HEK293 (cell line): ENCODE measurements around the gene PDIA5.

ENCODE experiments used
- CTCF ChIA-PET: fragments of 350-600 bp; formaldehyde crosslinking; extraction: SDS; loops from one replicate; lab custom pipeline; 2021; ENCODE audit warnings: antibody characterized with exemption; lab: Yijun Ruan, JAX
- POLR2A ChIA-PET: fragments of 300-600 bp; formaldehyde crosslinking; extraction: SDS; loops from one replicate; lab custom pipeline; 2020; ENCODE audit warnings: antibody characterized with exemption, inconsistent platforms; lab: Yijun Ruan, JAX
- H3K27ac ChIP-seq: fragments of 200-500 bp; sonication (Bioruptor generic); 2 replicates; pipeline ENCODE4 v1.5.1; 2014; ENCODE audit warnings: low read depth, low read length, control low read depth, inconsistent platforms; ENCODE audit errors: extremely low read depth
- H3K36me3 ChIP-seq, 2 experiments: fragments of 200-500 bp in 1 of 2; sonication (Bioruptor generic) in 1 of 2; 1 replicate in 1 of 2; 2 replicates in 1 of 2; pipeline ENCODE4 v1.5.1; 2014 to 2017; ENCODE audit warnings: inconsistent platforms in 2 of 2, low read length in 2 of 2; ENCODE audit not compliant: control insufficient read depth in 2 of 2, insufficient read depth in 1 of 2
- H3K4me1 ChIP-seq: fragments of 200-500 bp; sonication (Bioruptor generic); 2 replicates; pipeline ENCODE4 v1.5.1; 2014; ENCODE audit warnings: mild to moderate bottlenecking, low read length, inconsistent platforms; ENCODE audit not compliant: control insufficient read depth, insufficient read depth
- H3K4me3 ChIP-seq: 2 replicates; pipeline ENCODE4 v1.5.1; 2011; ENCODE audit warnings: low read depth, mild to moderate bottlenecking, control low read depth, low read length, moderate library complexity
- H3K9me3 ChIP-seq: fragments of 200-500 bp; sonication (Bioruptor generic); 2 replicates; pipeline ENCODE4 v1.5.1; 2014; ENCODE audit warnings: low read depth, low read length, inconsistent platforms; ENCODE audit not compliant: control insufficient read depth, insufficient read depth
- IKZF3 ChIP-seq: fragments of 450-650 bp; IDR thresholded peaks from 2 replicates; pipeline ENCODE4 v1.5.0; 2018; ENCODE audit warnings: missing biosample characterization, mild to moderate bottlenecking, missing genetic modification characterization, moderate library complexity
- PBX3 ChIP-seq: sonication (generic); formaldehyde crosslinking; IDR thresholded peaks from 2 replicates; pipeline ENCODE4 v1.8.1; 2022; ENCODE audit warnings: mild to moderate bottlenecking, moderate library complexity, missing genetic modification reagents
- ZBTB20 ChIP-seq: fragments of 450-650 bp; formaldehyde crosslinking; IDR thresholded peaks from 2 replicates; pipeline ENCODE4 v1.5.1; 2016; ENCODE audit warnings: missing biosample characterization, missing genetic modification characterization
- ZBTB26 ChIP-seq: fragments of 450-650 bp; formaldehyde crosslinking; optimal IDR thresholded peaks from 2 replicates; pipeline ENCODE3; 2016; ENCODE audit warnings: missing biosample characterization, mild to moderate bottlenecking, missing genetic modification characterization
- ZFP3 ChIP-seq: fragments of 450-650 bp; formaldehyde crosslinking; IDR thresholded peaks from 2 replicates; pipeline ENCODE4 v1.5.1; 2016; ENCODE audit warnings: low read depth, missing biosample characterization, missing genetic modification characterization
- ZNF132 ChIP-seq: fragments of 450-650 bp; formaldehyde crosslinking; IDR thresholded peaks from 2 replicates; pipeline ENCODE4 v1.5.1; 2017; ENCODE audit warnings: missing biosample characterization, missing genetic modification characterization, borderline replicate concordance
- ZNF146 ChIP-seq: fragments of 450-650 bp; formaldehyde crosslinking; IDR thresholded peaks from 2 replicates; pipeline ENCODE4 v1.5.1; 2016; ENCODE audit warnings: missing biosample characterization, missing genetic modification characterization
- ZNF174 ChIP-seq: fragments of 450-650 bp; formaldehyde crosslinking; IDR thresholded peaks from 2 replicates; pipeline ENCODE4 v1.5.0; 2017; ENCODE audit warnings: missing biosample characterization, mild to moderate bottlenecking, missing genetic modification characterization
- ZNF2 ChIP-seq: fragments of 450-650 bp; formaldehyde crosslinking; IDR thresholded peaks from 2 replicates; pipeline ENCODE4 v1.5.1; 2016; ENCODE audit warnings: missing biosample characterization, missing genetic modification characterization
- ZNF214 ChIP-seq: fragments of 450-650 bp; formaldehyde crosslinking; IDR thresholded peaks from 2 replicates; pipeline ENCODE4 v1.5.1; 2017; ENCODE audit warnings: missing biosample characterization, mild to moderate bottlenecking, missing genetic modification characterization, borderline replicate concordance
- ZNF354C ChIP-seq: fragments of 450-650 bp; formaldehyde crosslinking; IDR thresholded peaks from 2 replicates; pipeline ENCODE4 v1.5.1; 2016; ENCODE audit warnings: missing biosample characterization, missing genetic modification characterization, low read depth, borderline replicate concordance
- ZNF404 ChIP-seq: fragments of 450-650 bp; formaldehyde crosslinking; IDR thresholded peaks from 2 replicates; pipeline ENCODE4 v1.5.1; 2017; ENCODE audit warnings: missing biosample characterization, missing genetic modification characterization
- ZNF513 ChIP-seq: fragments of 450-650 bp; IDR thresholded peaks from 2 replicates; pipeline ENCODE4 v1.5.1; 2018; ENCODE audit warnings: missing biosample characterization, missing genetic modification characterization
- ZNF530 ChIP-seq: fragments of 450-650 bp; formaldehyde crosslinking; IDR thresholded peaks from 2 replicates; pipeline ENCODE4 v1.5.1; 2016; ENCODE audit warnings: low read depth, missing biosample characterization, missing genetic modification characterization
- ZNF544 ChIP-seq: fragments of 450-650 bp; formaldehyde crosslinking; IDR thresholded peaks from 2 replicates; pipeline ENCODE4 v1.5.0; 2017; ENCODE audit warnings: missing biosample characterization, missing genetic modification characterization
- ZNF560 ChIP-seq: fragments of 450-650 bp; formaldehyde crosslinking; IDR thresholded peaks from 2 replicates; pipeline ENCODE4 v1.5.1; 2017; ENCODE audit warnings: missing biosample characterization, missing genetic modification characterization, borderline replicate concordance
- ZNF600 ChIP-seq: fragments of 450-650 bp; formaldehyde crosslinking; IDR thresholded peaks from 2 replicates; pipeline ENCODE4 v1.5.1; 2016; ENCODE audit warnings: missing biosample characterization, missing genetic modification characterization
- ZNF610 ChIP-seq: fragments of 450-650 bp; formaldehyde crosslinking; IDR thresholded peaks from 2 replicates; pipeline ENCODE4 v1.5.1; 2016; ENCODE audit warnings: missing biosample characterization, missing genetic modification characterization, borderline replicate concordance
- ZSCAN30 ChIP-seq: fragments of 450-650 bp; IDR thresholded peaks from 2 replicates; pipeline ENCODE4 v1.5.1; 2018; ENCODE audit warnings: missing biosample characterization, mild to moderate bottlenecking, missing genetic modification characterization, moderate library complexity
- TF ChIP-seq, protein P1 (sequence below): fragments of 450-650 bp; formaldehyde crosslinking; IDR thresholded peaks from 2 replicates; pipeline ENCODE4 v1.5.1; 2016; ENCODE audit warnings: missing biosample characterization, missing genetic modification characterization
- TF ChIP-seq, protein P2 (sequence below): fragments of 450-650 bp; formaldehyde crosslinking; IDR thresholded peaks from 2 replicates; pipeline ENCODE4 v1.5.1; 2016; ENCODE audit warnings: missing biosample characterization, missing genetic modification characterization
- TF ChIP-seq, protein P3 (sequence below): fragments of 450-650 bp; formaldehyde crosslinking; IDR thresholded peaks from 2 replicates; pipeline ENCODE4 v1.5.1; 2016; ENCODE audit warnings: missing biosample characterization, missing genetic modification characterization, borderline replicate concordance

Gene PDIA5

DNA sequence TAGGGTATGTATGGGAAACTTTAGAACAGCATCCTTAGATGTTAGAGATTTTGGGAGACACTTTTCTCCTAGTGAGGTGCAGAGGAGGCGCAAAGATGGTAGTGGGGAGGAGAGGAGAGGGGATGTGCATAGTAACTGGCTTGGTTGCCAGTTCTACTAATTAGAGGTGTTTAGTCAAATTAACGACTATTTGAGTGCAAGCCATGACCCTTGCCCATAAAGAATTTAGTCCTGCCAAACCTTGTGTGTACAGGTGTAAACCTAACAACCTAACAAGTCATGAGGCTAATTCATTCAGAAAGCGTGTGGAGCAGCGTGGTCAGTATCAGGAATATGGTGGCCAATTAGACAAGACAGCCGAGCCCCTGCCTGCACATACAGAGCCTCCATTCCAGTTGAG is 72.7 kb downstream of the PDIA5 start:
- ChIA-PET POLR2A (no interaction called here), CTCF (no interaction called here)
- Histone ChIP-seq H3K4me3 (no peak overlapping the region), H3K9me3 (no peaks in the 10 kb centered on the region), H3K36me3 (peaks cover 0 to 19% of the 10 kb centered on the region in 2 experiments; a peak in 2 of 3 replicates), H3K27ac (no peak overlapping the region), H3K4me1 (peaks cover 4% of the 10 kb centered on the region; the same call in 1 of the 2 replicates)
- TF ChIP-seq ZNF544 (tag by site-specific recombination) (no peak), ZNF530 (tag by site-specific recombination) (no peak), ZSCAN30 (tag by site-specific recombination) (no peak), ZNF404 (tag by site-specific recombination) (no peak), ZNF214 (tag by site-specific recombination) (no peak), ZNF174 (no peak), ZFP3 (tag by site-specific recombination) (no peak), ZNF354C (tag by site-specific recombination) (no peak), IKZF3 (tag by site-specific recombination) (no peak)
- TF ChIP-seq, protein P1, sequence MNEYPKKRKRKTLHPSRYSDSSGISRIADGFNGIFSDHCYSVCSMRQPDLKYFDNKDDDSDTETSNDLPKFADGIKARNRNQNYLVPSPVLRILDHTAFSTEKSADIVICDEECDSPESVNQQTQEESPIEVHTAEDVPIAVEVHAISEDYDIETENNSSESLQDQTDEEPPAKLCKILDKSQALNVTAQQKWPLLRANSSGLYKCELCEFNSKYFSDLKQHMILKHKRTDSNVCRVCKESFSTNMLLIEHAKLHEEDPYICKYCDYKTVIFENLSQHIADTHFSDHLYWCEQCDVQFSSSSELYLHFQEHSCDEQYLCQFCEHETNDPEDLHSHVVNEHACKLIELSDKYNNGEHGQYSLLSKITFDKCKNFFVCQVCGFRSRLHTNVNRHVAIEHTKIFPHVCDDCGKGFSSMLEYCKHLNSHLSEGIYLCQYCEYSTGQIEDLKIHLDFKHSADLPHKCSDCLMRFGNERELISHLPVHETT (tag by site-specific recombination), result no peak

GRCh38 chr3:123140550-123140949 is 73.7 kb downstream of the PDIA5 start:
- Histone ChIP-seq H3K4me1 (peaks cover 4% of the 10 kb centered on the region; the same call in 1 of the 2 replicates), H3K27ac (no peak overlapping the region), H3K9me3 (no peaks in the 10 kb centered on the region), H3K4me3 (no peak overlapping the region), H3K36me3 (peaks cover 0 to 24% of the 10 kb centered on the region in 2 experiments; a peak in 2 of 3 replicates)
- CTCF ChIA-PET, result no interaction called here
- POLR2A ChIA-PET, result no interaction called here
- TF ChIP-seq, protein P1 (tag by site-specific recombination), result no peak
- TF ChIP-seq, protein P2, sequence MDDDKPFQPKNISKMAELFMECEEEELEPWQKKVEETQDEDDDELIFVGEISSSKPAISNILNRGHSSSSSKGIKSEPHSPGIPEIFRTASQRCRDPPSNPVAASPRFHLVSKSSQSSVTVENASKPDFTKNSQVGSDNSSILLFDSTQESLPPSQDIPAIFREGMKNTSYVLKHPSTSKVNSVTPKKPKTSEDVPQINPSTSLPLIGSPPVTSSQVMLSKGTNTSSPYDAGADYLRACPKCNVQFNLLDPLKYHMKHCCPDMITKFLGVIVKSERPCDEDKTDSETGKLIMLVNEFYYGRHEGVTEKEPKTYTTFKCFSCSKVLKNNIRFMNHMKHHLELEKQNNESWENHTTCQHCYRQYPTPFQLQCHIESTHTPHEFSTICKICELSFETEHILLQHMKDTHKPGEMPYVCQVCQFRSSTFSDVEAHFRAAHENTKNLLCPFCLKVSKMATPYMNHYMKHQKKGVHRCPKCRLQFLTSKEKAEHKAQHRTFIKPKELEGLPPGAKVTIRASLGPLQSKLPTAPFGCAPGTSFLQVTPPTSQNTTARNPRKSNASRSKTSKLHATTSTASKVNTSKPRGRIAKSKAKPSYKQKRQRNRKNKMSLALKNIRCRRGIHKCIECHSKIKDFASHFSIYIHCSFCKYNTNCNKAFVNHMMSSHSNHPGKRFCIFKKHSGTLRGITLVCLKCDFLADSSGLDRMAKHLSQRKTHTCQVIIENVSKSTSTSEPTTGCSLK (tag by site-specific recombination), result no peak
- TF ChIP-seq ZNF513 (no peak), ZNF132 (tag by site-specific recombination) (no peak), ZNF2 (tag by site-specific recombination) (no peak), ZNF354C (tag by site-specific recombination) (no peak), ZNF146 (tag by site-specific recombination) (no peak), ZBTB20 (tag by site-specific recombination) (no peak), ZNF600 (no peak), ZNF560 (tag by site-specific recombination) (no peak), PBX3 (CRISPR knock-in tag) (no peak), ZBTB26 (tag by site-specific recombination) (no peak), ZNF610 (tag by site-specific recombination) (no peak), ZNF174 (no peak)
- TF ChIP-seq, protein P3, sequence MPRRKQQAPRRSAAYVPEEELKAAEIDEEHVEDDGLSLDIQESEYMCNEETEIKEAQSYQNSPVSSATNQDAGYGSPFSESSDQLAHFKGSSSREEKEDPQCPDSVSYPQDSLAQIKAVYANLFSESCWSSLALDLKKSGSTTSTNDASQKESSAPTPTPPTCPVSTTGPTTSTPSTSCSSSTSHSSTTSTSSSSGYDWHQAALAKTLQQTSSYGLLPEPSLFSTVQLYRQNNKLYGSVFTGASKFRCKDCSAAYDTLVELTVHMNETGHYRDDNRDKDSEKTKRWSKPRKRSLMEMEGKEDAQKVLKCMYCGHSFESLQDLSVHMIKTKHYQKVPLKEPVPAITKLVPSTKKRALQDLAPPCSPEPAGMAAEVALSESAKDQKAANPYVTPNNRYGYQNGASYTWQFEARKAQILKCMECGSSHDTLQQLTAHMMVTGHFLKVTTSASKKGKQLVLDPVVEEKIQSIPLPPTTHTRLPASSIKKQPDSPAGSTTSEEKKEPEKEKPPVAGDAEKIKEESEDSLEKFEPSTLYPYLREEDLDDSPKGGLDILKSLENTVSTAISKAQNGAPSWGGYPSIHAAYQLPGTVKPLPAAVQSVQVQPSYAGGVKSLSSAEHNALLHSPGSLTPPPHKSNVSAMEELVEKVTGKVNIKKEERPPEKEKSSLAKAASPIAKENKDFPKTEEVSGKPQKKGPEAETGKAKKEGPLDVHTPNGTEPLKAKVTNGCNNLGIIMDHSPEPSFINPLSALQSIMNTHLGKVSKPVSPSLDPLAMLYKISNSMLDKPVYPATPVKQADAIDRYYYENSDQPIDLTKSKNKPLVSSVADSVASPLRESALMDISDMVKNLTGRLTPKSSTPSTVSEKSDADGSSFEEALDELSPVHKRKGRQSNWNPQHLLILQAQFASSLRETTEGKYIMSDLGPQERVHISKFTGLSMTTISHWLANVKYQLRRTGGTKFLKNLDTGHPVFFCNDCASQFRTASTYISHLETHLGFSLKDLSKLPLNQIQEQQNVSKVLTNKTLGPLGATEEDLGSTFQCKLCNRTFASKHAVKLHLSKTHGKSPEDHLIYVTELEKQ (tag by site-specific recombination), result no peak
